SK-N-SH (cell line): ENCODE data around the gene STK31.

Source experiments
- CTCF ChIP-seq: fragments of 200-600 bp; sonication (generic); IDR thresholded peaks from 2 replicates; pipeline ENCODE4 v1.6.1; 2017; ENCODE audit warnings: antibody characterized with exemption, mild to moderate bottlenecking, moderate library complexity
- EP300 ChIP-seq, 2 experiments: IDR thresholded peaks; 2 replicates each; pipeline versions ENCODE4 v1.4.0 to v1.6.1; 2012; ENCODE audit warnings: borderline replicate concordance in 1 of 2, low read depth in 1 of 2, low read length in 1 of 2
- FOXM1 ChIP-seq: IDR thresholded peaks from 2 replicates; pipeline ENCODE4 v1.4.0; 2012; ENCODE audit warnings: low read depth, mild to moderate bottlenecking
- RAD21 ChIP-seq: IDR thresholded peaks from 2 replicates; pipeline ENCODE4 v1.6.1; 2012; ENCODE audit warnings: mild to moderate bottlenecking, low read length
- YY1 ChIP-seq: IDR thresholded peaks from 2 replicates; pipeline ENCODE4 v1.4.0; 2012; ENCODE audit warnings: low read depth, mild to moderate bottlenecking
- TF ChIP-seq, protein P1 (sequence below): IDR thresholded peaks from 2 replicates; pipeline ENCODE4 v1.4.0; 2012; ENCODE audit warnings: low read depth, borderline replicate concordance

DNA sequence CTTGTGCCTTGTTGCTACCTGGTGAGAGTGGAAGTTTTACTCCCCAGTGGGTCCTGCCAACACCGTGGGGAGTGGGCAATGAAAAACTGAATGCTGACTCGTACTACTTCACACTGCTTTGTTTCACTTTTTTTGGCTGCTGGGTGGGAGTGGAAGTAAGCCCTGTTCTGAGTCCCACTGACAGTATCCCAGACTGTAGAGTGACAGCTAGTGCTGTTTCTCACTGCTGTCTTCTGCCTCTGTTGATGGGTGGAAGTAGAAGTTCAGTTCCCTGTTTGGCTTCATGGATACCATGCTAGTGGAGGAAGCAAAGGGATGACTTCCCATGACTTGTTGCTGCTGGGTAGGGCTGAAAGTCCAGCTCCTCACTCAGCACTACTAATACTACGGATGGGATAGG, 98.4 kb downstream of the STK31 start:
- TF ChIP-seq EP300 (IDR thresholded peaks at IDR 0.05; ENCODE audit: borderline replicate concordance in 1 of 2, low read depth in 1 of 2, low read length in 1 of 2) = no peak
- no peak for TF ChIP-seq CTCF
- TF ChIP-seq YY1 = no peak
- TF ChIP-seq FOXM1 = no peak
- TF ChIP-seq RAD21 = no peak
- TF ChIP-seq, protein P1, sequence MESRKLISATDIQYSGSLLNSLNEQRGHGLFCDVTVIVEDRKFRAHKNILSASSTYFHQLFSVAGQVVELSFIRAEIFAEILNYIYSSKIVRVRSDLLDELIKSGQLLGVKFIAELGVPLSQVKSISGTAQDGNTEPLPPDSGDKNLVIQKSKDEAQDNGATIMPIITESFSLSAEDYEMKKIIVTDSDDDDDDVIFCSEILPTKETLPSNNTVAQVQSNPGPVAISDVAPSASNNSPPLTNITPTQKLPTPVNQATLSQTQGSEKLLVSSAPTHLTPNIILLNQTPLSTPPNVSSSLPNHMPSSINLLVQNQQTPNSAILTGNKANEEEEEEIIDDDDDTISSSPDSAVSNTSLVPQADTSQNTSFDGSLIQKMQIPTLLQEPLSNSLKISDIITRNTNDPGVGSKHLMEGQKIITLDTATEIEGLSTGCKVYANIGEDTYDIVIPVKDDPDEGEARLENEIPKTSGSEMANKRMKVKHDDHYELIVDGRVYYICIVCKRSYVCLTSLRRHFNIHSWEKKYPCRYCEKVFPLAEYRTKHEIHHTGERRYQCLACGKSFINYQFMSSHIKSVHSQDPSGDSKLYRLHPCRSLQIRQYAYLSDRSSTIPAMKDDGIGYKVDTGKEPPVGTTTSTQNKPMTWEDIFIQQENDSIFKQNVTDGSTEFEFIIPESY = no peak
